Activated naive CD8-positive, alpha-beta T cell (primary cell): ENCODE results near the gene ETFRF1.
A peak's percentile ranks its signal among the peaks of the same experiment; 100 is the strongest.

ENCODE experiments used
- H3K27ac Mint-ChIP-seq: one replicate; pipeline ENCODE4 v1.8.0; 2021; ENCODE audit warnings: mixed read lengths
- H3K27me3 Mint-ChIP-seq: one replicate; pipeline ENCODE4 v1.8.0; 2021; ENCODE audit warnings: mixed read lengths
- H3K36me3 Mint-ChIP-seq: one replicate; pipeline ENCODE4 v1.8.0; 2021; ENCODE audit warnings: mixed read lengths
- H3K4me1 Mint-ChIP-seq: one replicate; pipeline ENCODE4 v1.8.0; 2021; ENCODE audit warnings: low read depth, mixed read lengths
- H3K4me3 Mint-ChIP-seq: one replicate; pipeline ENCODE4 v1.8.0; 2021; ENCODE audit warnings: mild to moderate bottlenecking, mixed read lengths
- H3K9me3 Mint-ChIP-seq: one replicate; pipeline ENCODE4 v1.8.0; 2021; ENCODE audit warnings: low read depth, mixed read lengths

Gene ETFRF1

GRCh38 chr12:25195056-25195971 is at the start of gene ETFRF1, which contains the start of gene DNAI7:
TSS of gene ETFRF1 (plus strand) at chr12:25195237. CDS start at chr12:25203957, 8,720 bp downstream.
TSS of gene DNAI7 (minus strand) at chr12:25195160. CDS start at chr12:25195078, 82 bp downstream.
- Mint-ChIP-seq H3K4me1 (peaks cover 35% of the 10 kb centered on the region), H3K9me3 (no peaks in the 10 kb centered on the region), H3K27ac (peak within 1 kb of the TSS; percentile 98), H3K4me3 (peak within 1 kb of the TSS; percentile 99), H3K27me3 (no peaks in the 10 kb centered on the region), H3K36me3 (peaks cover 4% of the 10 kb centered on the region)

- no peaks in the 10 kb centered on the region for H3K9me3 Mint-ChIP-seq
- no peaks in the 10 kb centered on the region for H3K27me3 Mint-ChIP-seq
- H3K27ac Mint-ChIP-seq: no peak overlapping the region
- no peak overlapping the region for H3K4me3 Mint-ChIP-seq
- H3K36me3 Mint-ChIP-seq: no peaks in the 10 kb centered on the region
- H3K4me1 Mint-ChIP-seq: no peaks in the 10 kb centered on the region
These were observed 48.4 kb upstream of the ETFRF1 start for GRCh38 chr12:25146686-25147085.

- no peak overlapping the region for H3K27ac Mint-ChIP-seq
- H3K4me1 Mint-ChIP-seq: peaks cover 7% of the 10 kb centered on the region
These were observed 43.6 kb upstream of the ETFRF1 start for GRCh38 chr12:25151476-25151875.

GRCh38 chr12:25152055-25152454 is 43.0 kb upstream of the ETFRF1 start:
- Mint-ChIP-seq H3K36me3 (no peaks in the 10 kb centered on the region), H3K4me3 (no peak overlapping the region), H3K4me1 (peaks cover 7% of the 10 kb centered on the region), H3K9me3 (no peaks in the 10 kb centered on the region), H3K27me3 (no peaks in the 10 kb centered on the region), H3K27ac (no peak overlapping the region)

More at GRCh38 chr12:25151476-25151875, 43.6 kb upstream of the ETFRF1 start:
- no peaks in the 10 kb centered on the region for H3K9me3 Mint-ChIP-seq
- H3K36me3 Mint-ChIP-seq: no peaks in the 10 kb centered on the region
- no peak overlapping the region for H3K4me3 Mint-ChIP-seq
- no peaks in the 10 kb centered on the region for H3K27me3 Mint-ChIP-seq

- Mint-ChIP-seq H3K9me3 (no peaks in the 10 kb centered on the region), H3K27me3 (no peaks in the 10 kb centered on the region), H3K4me1 (peaks cover 7% of the 10 kb centered on the region), H3K36me3 (no peaks in the 10 kb centered on the region), H3K27ac (no peak overlapping the region), H3K4me3 (no peak overlapping the region)
These were observed 39.9 kb upstream of the ETFRF1 start for GRCh38 chr12:25155022-25155576.

- H3K27me3 Mint-ChIP-seq: no peaks in the 10 kb centered on the region
- no peak overlapping the region for H3K4me3 Mint-ChIP-seq
- H3K4me1 Mint-ChIP-seq: peaks cover 7% of the 10 kb centered on the region
- H3K36me3 Mint-ChIP-seq: no peaks in the 10 kb centered on the region
- H3K27ac Mint-ChIP-seq: no peak overlapping the region
- no peaks in the 10 kb centered on the region for H3K9me3 Mint-ChIP-seq
These were observed 39.0 kb upstream of the ETFRF1 start for GRCh38 chr12:25156061-25156460.

GRCh38 chr12:25162866-25163265 is 32.2 kb upstream of the ETFRF1 start:
- no peaks in the 10 kb centered on the region for H3K4me1 Mint-ChIP-seq
- no peaks in the 10 kb centered on the region for H3K27me3 Mint-ChIP-seq
- no peak overlapping the region for H3K4me3 Mint-ChIP-seq
- H3K27ac Mint-ChIP-seq: no peak overlapping the region
- H3K9me3 Mint-ChIP-seq: no peaks in the 10 kb centered on the region
- H3K36me3 Mint-ChIP-seq: no peaks in the 10 kb centered on the region

- Mint-ChIP-seq H3K27ac (peak overlapping the region; percentile 38), H3K4me1 (peaks cover 27% of the 10 kb centered on the region), H3K36me3 (peaks cover 2% of the 10 kb centered on the region), H3K4me3 (no peak overlapping the region), H3K27me3 (no peaks in the 10 kb centered on the region), H3K9me3 (peaks cover 3% of the 10 kb centered on the region)
These were observed 12.3 kb upstream of the ETFRF1 start for GRCh38 chr12:25182765-25183164.

GRCh38 chr12:25184132-25184531 is 10.9 kb upstream of the ETFRF1 start:
- no peak overlapping the region for H3K4me3 Mint-ChIP-seq
- H3K9me3 Mint-ChIP-seq: peaks cover 3% of the 10 kb centered on the region
- H3K27me3 Mint-ChIP-seq: no peaks in the 10 kb centered on the region
- peaks cover 2% of the 10 kb centered on the region for H3K36me3 Mint-ChIP-seq
- peaks cover 29% of the 10 kb centered on the region for H3K4me1 Mint-ChIP-seq
- H3K27ac Mint-ChIP-seq: peak overlapping the region; percentile 47

- H3K9me3 Mint-ChIP-seq: no peaks in the 10 kb centered on the region
- no peaks in the 10 kb centered on the region for H3K36me3 Mint-ChIP-seq
- H3K27ac Mint-ChIP-seq: peak overlapping the region; percentile 83
- no peaks in the 10 kb centered on the region for H3K27me3 Mint-ChIP-seq
- peaks cover 29% of the 10 kb centered on the region for H3K4me1 Mint-ChIP-seq
- H3K4me3 Mint-ChIP-seq: peak overlapping the region; percentile 80
These were observed 8.8 kb upstream of the ETFRF1 start for GRCh38 chr12:25186038-25186787.

GRCh38 chr12:25186788-25187402 is 8.1 kb upstream of the ETFRF1 start:
- Mint-ChIP-seq H3K36me3 (no peaks in the 10 kb centered on the region), H3K4me1 (peaks cover 29% of the 10 kb centered on the region), H3K27me3 (no peaks in the 10 kb centered on the region), H3K4me3 (peak overlapping the region; percentile 80), H3K9me3 (no peaks in the 10 kb centered on the region), H3K27ac (peak overlapping the region; percentile 83)

GRCh38 chr12:25187781-25188180 is 7.3 kb upstream of the ETFRF1 start:
- Mint-ChIP-seq H3K4me3 (no peak overlapping the region), H3K36me3 (no peaks in the 10 kb centered on the region), H3K27ac (no peak overlapping the region), H3K9me3 (no peaks in the 10 kb centered on the region), H3K27me3 (no peaks in the 10 kb centered on the region), H3K4me1 (peaks cover 27% of the 10 kb centered on the region)

GRCh38 chr12:25189656-25190055 is 5.4 kb upstream of the ETFRF1 start:
- Mint-ChIP-seq H3K4me1 (peaks cover 29% of the 10 kb centered on the region), H3K27me3 (no peaks in the 10 kb centered on the region), H3K4me3 (no peak overlapping the region), H3K9me3 (no peaks in the 10 kb centered on the region), H3K36me3 (no peaks in the 10 kb centered on the region), H3K27ac (no peak overlapping the region)

- Mint-ChIP-seq H3K9me3 (no peaks in the 10 kb centered on the region), H3K27me3 (no peaks in the 10 kb centered on the region), H3K27ac (no peak overlapping the region), H3K4me3 (no peak overlapping the region), H3K36me3 (no peaks in the 10 kb centered on the region), H3K4me1 (peaks cover 36% of the 10 kb centered on the region)
These were observed 4.2 kb upstream of the ETFRF1 start for GRCh38 chr12:25190793-25191192.
